IPS-20b (cell line): ENCODE data around the gene RHEB.

ENCODE experiments used
- H3K27ac ChIP-seq: one replicate; pipeline ENCODE4 v1.5.1; 2013; ENCODE audit warnings: low read length
- H3K27me3 ChIP-seq: 2 replicates; pipeline ENCODE4 v1.6.1; 2013; ENCODE audit warnings: mild to moderate bottlenecking, low read length, inconsistent platforms; ENCODE audit not compliant: insufficient read depth
- H3K36me3 ChIP-seq: 2 replicates; pipeline ENCODE4 v1.6.1; 2013; ENCODE audit warnings: low read depth, mild to moderate bottlenecking, inconsistent platforms, low read length, moderate library complexity; ENCODE audit not compliant: insufficient read depth
- H3K4me1 ChIP-seq: 2 replicates; pipeline ENCODE4 v1.6.1; 2013; ENCODE audit warnings: mild to moderate bottlenecking, control low read depth, inconsistent platforms, low read length, moderate library complexity; ENCODE audit not compliant: insufficient read depth
- H3K4me3 ChIP-seq: 2 replicates; pipeline ENCODE4 v1.5.1; 2013; ENCODE audit warnings: mild to moderate bottlenecking, low read length, inconsistent platforms
- H3K9ac ChIP-seq: 2 replicates; pipeline ENCODE4 v1.6.1; 2013; ENCODE audit warnings: low read depth, mild to moderate bottlenecking, inconsistent platforms, low read length, moderate library complexity
- H3K9me3 ChIP-seq: 2 replicates; pipeline ENCODE4 v1.6.1; 2013; ENCODE audit warnings: mild to moderate bottlenecking, low read depth, low read length, inconsistent platforms; ENCODE audit not compliant: insufficient read depth

RHEB gene, protein sequence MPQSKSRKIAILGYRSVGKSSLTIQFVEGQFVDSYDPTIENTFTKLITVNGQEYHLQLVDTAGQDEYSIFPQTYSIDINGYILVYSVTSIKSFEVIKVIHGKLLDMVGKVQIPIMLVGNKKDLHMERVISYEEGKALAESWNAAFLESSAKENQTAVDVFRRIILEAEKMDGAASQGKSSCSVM

DNA sequence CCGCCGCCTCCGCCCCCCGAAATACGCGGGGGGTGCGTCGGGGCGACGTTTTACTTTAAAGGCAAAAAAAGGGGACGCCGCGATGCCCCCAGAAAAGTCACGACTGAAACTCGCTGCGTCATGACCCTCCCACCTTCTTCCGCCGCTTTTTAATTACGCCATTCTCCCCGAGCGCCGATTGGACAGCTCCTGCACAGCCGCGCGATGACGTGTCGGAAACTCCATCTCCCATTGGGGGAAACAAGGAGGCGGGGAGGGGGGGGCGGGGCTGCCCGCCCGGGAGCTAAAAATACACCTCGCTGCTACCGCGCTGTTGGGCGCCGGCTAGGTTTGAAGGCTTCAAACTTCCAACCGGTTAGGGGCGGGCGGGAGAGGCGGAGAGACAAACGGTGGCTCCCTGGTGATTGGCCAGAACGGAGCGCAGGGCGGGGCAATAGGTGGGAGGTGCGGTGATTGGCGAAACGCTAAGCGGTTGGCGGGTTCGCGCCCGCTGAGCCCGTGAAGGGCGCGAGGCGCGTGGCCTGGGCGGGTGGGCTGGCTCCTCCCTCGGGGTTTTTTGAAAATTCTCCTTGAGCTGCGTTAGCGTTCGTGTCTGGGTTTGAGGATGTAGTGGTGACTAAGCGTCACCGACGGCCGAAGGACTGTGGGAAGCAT is at the start of gene RHEB:
Gene RHEB, minus strand, starts transcription at position 131 of the 654 bp plus-strand sequence. CDS start 384 bp downstream, outside the sequence.
- Histone ChIP-seq H3K27me3 (0 out of 2 replicates have a peak, but pooled peaks cover 4% of the 10 kb centered on the region), H3K4me1 (peaks cover 10% of the 10 kb centered on the region), H3K36me3 (no peaks in the 10 kb centered on the region), H3K4me3 (peak within 1 kb of the TSS; percentile 89), H3K9ac (peak within 1 kb of the TSS; percentile 93), H3K27ac (no peak within 1 kb of the TSS), H3K9me3 (no peaks in the 10 kb centered on the region)

GRCh38 chr7:151566897-151567320 is 47.2 kb upstream of the RHEB start:
- H3K4me3 ChIP-seq, result no peak overlapping the region
- no peaks in the 10 kb centered on the region for H3K9me3 ChIP-seq
- H3K9ac ChIP-seq, result no peak overlapping the region
- H3K27ac ChIP-seq, result no peak overlapping the region
- peaks cover 5% of the 10 kb centered on the region; the same call in 1 of the 2 replicates for H3K4me1 ChIP-seq
- no peaks in the 10 kb centered on the region for H3K27me3 ChIP-seq
- H3K36me3 ChIP-seq, result no peaks in the 10 kb centered on the region

DNA sequence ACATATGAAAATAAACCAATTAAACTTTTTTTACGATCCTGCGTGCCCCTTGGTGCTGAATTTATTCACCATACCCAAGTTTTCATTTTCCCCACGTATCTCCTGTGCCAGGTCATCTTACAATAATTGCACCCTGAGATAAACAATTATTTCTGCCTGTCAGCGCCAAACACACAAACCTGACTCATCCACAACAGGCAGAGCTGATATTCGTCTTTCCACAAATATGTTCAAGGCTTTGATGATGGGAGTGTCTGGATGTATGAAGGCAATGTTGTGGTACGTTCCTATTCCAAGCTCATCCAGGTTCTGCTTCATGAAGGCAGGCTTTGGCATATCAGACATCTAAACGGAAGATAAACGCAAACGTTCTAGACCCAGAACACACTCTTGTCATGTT is 45.8 kb upstream of the RHEB start:
- Histone ChIP-seq H3K4me1 (peaks cover 5% of the 10 kb centered on the region; the same call in 1 of the 2 replicates), H3K27ac (no peak overlapping the region), H3K9ac (no peak overlapping the region), H3K4me3 (no peak overlapping the region), H3K9me3 (no peaks in the 10 kb centered on the region), H3K36me3 (no peaks in the 10 kb centered on the region), H3K27me3 (no peaks in the 10 kb centered on the region)

GRCh38 chr7:151560243-151560642 is 40.5 kb upstream of the RHEB start:
- Histone ChIP-seq H3K9me3 (no peaks in the 10 kb centered on the region), H3K27ac (no peak overlapping the region), H3K4me1 (no peaks in the 10 kb centered on the region), H3K9ac (no peak overlapping the region), H3K27me3 (no peaks in the 10 kb centered on the region), H3K4me3 (no peak overlapping the region), H3K36me3 (peaks cover 3% of the 10 kb centered on the region; the same call in 1 of the 2 replicates)

GRCh38 chr7:151559557-151560183 is 40.0 kb upstream of the RHEB start:
- H3K27me3 ChIP-seq, result no peaks in the 10 kb centered on the region
- no peak overlapping the region for H3K9ac ChIP-seq
- H3K4me3 ChIP-seq, result no peak overlapping the region
- H3K27ac ChIP-seq, result no peak overlapping the region
- H3K9me3 ChIP-seq, result no peaks in the 10 kb centered on the region
- H3K4me1 ChIP-seq, result no peaks in the 10 kb centered on the region
- H3K36me3 ChIP-seq, result peaks cover 3% of the 10 kb centered on the region; the same call in 1 of the 2 replicates

DNA sequence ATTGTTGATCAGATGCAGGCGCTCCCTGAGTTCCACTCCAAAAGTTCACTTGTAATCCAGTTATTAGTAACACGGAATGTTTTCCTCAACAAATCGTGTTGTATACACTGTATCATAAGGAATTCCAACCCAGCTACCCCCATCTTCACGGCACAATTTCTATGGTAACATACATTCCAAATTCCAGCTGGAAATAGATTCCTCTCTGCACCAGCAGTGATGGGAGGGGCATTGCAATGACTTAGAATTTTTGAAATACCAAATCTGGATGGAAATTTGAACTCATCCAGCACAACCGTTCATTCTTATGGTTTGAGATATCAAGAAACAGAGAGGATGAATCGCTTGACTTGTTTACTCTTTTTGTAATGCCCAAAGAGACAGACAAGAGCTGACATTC is 38.9 kb upstream of the RHEB start:
- Histone ChIP-seq H3K36me3 (peaks cover 3% of the 10 kb centered on the region; the same call in 1 of the 2 replicates), H3K9me3 (no peaks in the 10 kb centered on the region), H3K4me3 (no peak overlapping the region), H3K9ac (no peak overlapping the region), H3K27ac (no peak overlapping the region), H3K27me3 (no peaks in the 10 kb centered on the region), H3K4me1 (no peaks in the 10 kb centered on the region)

GRCh38 chr7:151556592-151556991 is 36.9 kb upstream of the RHEB start:
- H3K36me3 ChIP-seq, result peaks cover 3% of the 10 kb centered on the region; the same call in 1 of the 2 replicates
- H3K9ac ChIP-seq, result no peak overlapping the region
- no peaks in the 10 kb centered on the region for H3K9me3 ChIP-seq
- no peak overlapping the region for H3K4me3 ChIP-seq
- H3K27ac ChIP-seq, result no peak overlapping the region
- no peaks in the 10 kb centered on the region for H3K4me1 ChIP-seq
- no peaks in the 10 kb centered on the region for H3K27me3 ChIP-seq

GRCh38 chr7:151553356-151553755 is 33.7 kb upstream of the RHEB start:
- Histone ChIP-seq H3K27ac (no peak overlapping the region), H3K9ac (no peak overlapping the region), H3K4me3 (no peak overlapping the region), H3K36me3 (no peaks in the 10 kb centered on the region), H3K9me3 (no peaks in the 10 kb centered on the region), H3K4me1 (no peaks in the 10 kb centered on the region), H3K27me3 (no peaks in the 10 kb centered on the region)

DNA sequence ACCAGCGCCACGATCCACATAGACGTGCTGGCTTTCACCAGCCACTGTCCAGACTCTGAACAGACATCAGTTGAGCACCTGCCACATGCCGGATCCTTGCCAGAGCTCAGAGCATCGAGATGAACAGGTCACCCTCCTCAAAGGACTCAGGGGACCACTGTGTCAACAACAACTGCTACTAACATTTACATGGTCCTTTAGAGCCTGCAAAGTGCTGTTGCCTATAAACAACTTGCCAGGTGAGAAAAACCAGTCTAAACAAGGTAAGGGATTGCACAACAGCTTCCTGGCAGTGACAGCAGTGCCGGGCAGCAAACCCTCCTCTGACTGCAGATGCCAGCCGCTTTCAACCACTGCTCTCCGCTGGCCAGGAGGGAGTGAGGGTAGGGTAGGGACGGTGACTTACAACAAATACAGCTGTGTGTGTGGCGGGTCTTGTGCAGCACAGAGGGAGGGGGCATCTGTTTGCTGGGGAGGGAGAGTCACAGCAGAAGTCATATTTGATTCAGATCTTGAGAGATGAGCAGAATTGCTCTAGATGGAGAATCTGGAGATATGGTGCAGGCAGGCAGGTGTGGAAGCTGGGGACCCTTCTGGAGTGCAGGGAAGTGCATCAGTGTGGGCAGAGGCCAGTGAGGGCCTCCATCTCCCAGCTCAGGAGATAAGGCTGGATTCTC is 32.8 kb upstream of the RHEB start:
- H3K36me3 ChIP-seq, result no peaks in the 10 kb centered on the region
- no peak overlapping the region for H3K4me3 ChIP-seq

DNA sequence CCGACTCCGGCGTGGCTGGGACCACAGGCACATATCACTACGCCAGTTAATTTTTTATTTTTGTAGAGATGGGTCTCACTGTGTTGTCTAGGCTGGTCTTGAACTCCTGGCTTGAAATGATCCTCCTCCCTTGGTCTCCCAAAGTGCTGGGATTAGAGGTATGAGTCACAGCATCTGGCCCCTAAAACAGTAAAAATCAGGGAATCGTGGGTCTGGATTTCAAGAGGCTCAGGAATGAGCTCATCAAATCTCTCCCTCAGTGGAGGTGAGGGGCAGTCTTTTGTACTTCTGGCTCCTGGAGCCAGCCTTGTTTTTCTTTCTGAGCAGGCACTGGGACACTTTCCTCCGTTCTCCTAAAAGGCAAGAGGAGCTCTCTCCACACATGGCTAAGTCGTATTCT is 32.1 kb upstream of the RHEB start:
- no peak overlapping the region for H3K9ac ChIP-seq
- H3K27me3 ChIP-seq, result no peaks in the 10 kb centered on the region
- no peaks in the 10 kb centered on the region for H3K9me3 ChIP-seq
- no peaks in the 10 kb centered on the region for H3K4me1 ChIP-seq
- H3K36me3 ChIP-seq, result no peaks in the 10 kb centered on the region
- no peak overlapping the region for H3K27ac ChIP-seq
- no peak overlapping the region for H3K4me3 ChIP-seq

More for the DNA sequence above, 32.8 kb upstream of the RHEB start:
- Histone ChIP-seq H3K4me1 (no peaks in the 10 kb centered on the region), H3K9me3 (no peaks in the 10 kb centered on the region), H3K9ac (no peak overlapping the region), H3K27me3 (no peaks in the 10 kb centered on the region), H3K27ac (no peak overlapping the region)

GRCh38 chr7:151550656-151551286 is 31.1 kb upstream of the RHEB start:
- H3K27ac ChIP-seq, result no peak overlapping the region
- no peaks in the 10 kb centered on the region for H3K27me3 ChIP-seq
- H3K4me3 ChIP-seq, result no peak overlapping the region
- H3K9ac ChIP-seq, result no peak overlapping the region
- H3K36me3 ChIP-seq, result no peaks in the 10 kb centered on the region
- H3K4me1 ChIP-seq, result no peaks in the 10 kb centered on the region
- H3K9me3 ChIP-seq, result no peaks in the 10 kb centered on the region
